ENCODE measurements around the gene FRYL.

DNA sequence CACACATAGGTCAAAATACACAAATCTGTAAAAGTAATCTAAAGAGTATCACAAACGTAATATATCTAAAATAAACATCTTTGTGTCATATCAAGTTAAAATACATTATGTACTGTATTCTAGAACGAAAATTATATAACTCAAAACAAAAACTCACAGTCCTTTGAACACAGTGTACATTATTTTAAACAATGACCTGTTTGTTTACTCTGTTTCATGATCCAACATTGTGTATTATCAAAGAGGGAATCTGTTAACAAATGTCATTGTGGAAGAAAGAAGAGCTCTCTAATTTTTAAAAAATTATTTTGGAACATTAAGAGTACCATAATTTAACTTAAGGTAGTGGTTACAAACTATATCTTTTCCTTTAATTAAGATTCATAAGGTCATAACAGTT lies 144.1 kb downstream of the FRYL start:
- TF ChIP-seq CTCF (IDR thresholded peaks at IDR 0.05) (no peak), POLR2A (IDR thresholded peaks at IDR 0.05) (no peak)
